ENCODE measurements around the gene NAV2.

The NAV2 gene

DNA sequence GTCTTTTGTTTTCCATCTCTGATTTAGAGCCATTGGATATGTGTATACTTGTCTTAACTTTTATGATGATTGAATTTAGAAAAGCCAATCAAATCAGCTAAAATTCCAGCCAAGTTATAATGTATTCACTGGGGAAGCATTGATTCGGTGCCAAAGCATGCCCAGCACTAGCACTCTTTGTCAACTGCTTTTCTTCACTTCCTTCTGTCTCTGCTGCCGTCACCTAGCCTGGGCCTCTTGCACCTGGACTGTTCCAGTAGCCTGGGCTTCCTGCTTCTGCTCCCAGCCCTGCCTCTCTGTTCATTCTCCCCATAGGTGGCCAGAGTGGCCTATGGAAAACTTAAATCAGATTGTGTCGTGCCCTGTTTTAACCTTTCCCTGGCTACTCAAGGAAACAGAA, 80.7 kb downstream of the NAV2 start:
- H3K4me3 ChIP-seq (ENCODE audit: low read length), result no peak overlapping the region
- DNase-seq (ENCODE audit: low read depth), result no peak
- TF ChIP-seq, protein P1, sequence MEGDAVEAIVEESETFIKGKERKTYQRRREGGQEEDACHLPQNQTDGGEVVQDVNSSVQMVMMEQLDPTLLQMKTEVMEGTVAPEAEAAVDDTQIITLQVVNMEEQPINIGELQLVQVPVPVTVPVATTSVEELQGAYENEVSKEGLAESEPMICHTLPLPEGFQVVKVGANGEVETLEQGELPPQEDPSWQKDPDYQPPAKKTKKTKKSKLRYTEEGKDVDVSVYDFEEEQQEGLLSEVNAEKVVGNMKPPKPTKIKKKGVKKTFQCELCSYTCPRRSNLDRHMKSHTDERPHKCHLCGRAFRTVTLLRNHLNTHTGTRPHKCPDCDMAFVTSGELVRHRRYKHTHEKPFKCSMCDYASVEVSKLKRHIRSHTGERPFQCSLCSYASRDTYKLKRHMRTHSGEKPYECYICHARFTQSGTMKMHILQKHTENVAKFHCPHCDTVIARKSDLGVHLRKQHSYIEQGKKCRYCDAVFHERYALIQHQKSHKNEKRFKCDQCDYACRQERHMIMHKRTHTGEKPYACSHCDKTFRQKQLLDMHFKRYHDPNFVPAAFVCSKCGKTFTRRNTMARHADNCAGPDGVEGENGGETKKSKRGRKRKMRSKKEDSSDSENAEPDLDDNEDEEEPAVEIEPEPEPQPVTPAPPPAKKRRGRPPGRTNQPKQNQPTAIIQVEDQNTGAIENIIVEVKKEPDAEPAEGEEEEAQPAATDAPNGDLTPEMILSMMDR (conservative IDR thresholded peaks at IDR 0.05; ENCODE audit: low read length), result no peak

DNA sequence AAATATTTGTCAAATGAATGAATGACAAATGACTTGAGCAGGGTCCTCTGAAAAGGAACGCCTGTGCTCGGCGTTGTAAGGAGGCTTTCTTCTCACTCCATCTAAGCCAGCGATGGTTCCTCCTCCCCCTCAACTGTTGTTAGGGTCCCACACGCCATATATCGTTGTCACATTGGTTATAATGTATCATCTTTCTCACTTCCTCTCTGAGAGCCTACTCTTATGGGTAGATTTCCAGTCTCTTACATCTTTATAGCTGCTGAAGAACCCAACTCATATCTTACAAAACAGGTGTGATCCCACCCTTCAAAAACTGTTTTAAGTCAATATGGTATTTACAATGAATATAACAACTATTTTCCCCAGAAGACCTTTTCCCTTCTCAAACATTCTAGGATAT, 81.5 kb downstream of the NAV2 start:
- DNase-seq (ENCODE audit: low read depth), result no peak
- no peak overlapping the region for H3K4me3 ChIP-seq (ENCODE audit: low read length)
- TF ChIP-seq, protein P1 (conservative IDR thresholded peaks at IDR 0.05; ENCODE audit: low read length), result no peak

DNA sequence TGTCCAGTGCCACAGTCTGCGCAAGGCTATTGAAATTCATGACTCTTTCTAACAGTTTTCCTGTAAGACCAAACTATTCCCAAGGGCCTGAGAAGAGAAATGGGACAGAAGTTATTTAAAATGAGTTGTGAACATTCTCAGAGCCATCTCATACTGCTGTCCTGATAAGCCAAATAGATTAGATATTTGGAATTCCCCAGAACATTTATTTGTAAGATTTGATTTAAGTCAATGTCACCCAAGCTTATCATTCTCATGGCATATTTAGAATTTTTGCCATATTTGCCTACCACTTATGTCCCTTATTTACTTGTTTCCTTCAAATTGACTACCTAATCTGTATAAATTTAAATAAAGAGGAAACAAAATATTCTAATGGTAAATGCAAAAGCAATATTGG, 82.4 kb downstream of the NAV2 start:
- no peak overlapping the region for H3K4me3 ChIP-seq (ENCODE audit: low read length)
- TF ChIP-seq, protein P1 (conservative IDR thresholded peaks at IDR 0.05; ENCODE audit: low read length), result no peak
- DNase-seq (ENCODE audit: low read depth), result no peak

DNA sequence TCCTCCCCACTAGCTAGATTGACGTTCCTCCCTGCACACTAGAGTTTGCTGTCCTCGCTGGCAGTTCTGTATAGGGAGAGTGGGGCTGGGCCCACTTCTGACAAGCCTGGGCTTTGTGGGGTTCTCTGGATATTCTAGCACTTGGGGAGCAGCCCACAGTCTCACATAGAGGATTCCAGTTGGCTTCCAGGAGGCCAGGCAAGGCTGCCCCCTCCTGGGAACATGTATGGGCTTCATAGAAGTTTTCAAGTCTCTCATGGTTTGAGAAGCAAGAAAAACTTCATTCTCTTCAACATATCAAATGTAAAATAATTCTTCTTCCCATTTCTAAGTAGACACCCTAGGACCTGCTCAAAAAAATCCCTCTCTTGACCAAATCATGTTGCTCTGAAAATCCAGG, 87.5 kb downstream of the NAV2 start:
- no peak for DNase-seq (ENCODE audit: low read depth)
- H3K4me3 ChIP-seq (ENCODE audit: low read length), result no peak overlapping the region
- TF ChIP-seq, protein P1 (conservative IDR thresholded peaks at IDR 0.05; ENCODE audit: low read length), result peak; percentile 43

DNA sequence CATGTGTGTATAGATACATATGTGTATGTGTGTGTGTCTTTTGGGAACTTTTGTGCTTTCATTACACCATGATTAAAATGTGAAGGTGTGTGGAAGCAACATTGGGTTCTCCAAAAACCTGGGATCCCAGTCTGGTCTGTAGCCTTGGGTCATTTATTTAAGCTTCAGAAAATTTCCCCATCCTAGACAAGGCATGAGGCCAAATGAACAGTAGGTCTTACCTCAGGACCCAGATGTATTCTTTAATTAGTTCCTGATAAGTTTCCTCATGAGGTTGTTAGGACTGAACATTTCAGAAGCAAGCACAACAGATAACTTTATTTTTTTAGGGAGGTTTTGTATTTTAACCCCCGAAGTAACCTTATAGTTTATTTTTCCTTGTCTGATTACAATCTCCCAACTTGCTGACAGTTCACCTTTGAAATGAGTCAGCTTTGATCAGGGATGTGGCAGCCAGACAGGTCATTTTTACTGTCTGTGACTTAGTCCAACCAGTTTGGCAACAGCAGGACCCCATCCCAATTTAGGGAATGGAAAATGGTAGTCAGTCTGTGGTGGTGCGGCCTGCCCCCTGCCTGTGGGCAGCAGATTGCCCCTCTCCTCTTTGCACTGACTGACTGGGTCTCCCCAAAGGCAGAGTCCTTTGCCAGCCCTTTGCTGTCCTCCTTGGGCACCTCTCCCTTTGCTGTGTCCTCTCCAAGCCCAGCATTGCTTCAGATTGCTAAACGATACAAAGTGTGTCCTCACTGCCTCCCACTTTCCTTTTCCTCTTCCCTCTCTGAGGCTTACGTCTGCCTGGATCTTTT, 88.3 kb downstream of the NAV2 start:
- TF ChIP-seq, protein P1 (conservative IDR thresholded peaks at IDR 0.05; ENCODE audit: low read length), result 0 out of 2 replicates have a peak, but pooled peaks have one; percentile 6
- DNase-seq (ENCODE audit: low read depth), result peak; percentile 51

DNA sequence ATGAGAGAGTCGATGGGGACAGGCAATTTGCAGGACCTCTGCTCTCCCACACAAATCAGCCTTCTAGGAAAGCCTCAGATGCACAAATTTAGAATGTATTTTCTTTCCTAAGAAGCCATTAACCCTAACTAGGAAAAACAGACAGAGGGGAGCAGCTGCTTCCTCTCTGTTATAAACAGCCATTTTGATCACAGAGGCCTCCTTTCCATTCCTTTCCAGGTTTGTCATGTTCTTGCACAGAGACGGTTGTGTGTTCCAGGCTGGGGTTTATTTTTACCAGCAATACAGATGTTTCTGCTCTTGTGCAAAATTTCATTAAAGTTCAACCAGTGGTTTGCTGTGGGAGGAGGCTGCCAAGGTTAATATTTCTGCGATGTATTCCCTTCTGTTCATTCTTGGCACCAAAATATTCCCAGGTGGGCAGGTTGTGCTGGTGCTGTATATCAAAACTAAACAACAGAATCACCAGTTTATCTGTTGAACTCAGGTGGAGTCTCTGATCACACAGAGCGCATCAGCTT, 90.2 kb downstream of the NAV2 start:
- TF ChIP-seq, protein P1 (conservative IDR thresholded peaks at IDR 0.05; ENCODE audit: low read length), result no peak
- H3K4me3 ChIP-seq (ENCODE audit: low read length), result no peak overlapping the region
- DNase-seq (ENCODE audit: low read depth), result no peak

More for the DNA sequence above, 88.3 kb downstream of the NAV2 start:
- no peak overlapping the region for H3K4me3 ChIP-seq (ENCODE audit: low read length)

DNA sequence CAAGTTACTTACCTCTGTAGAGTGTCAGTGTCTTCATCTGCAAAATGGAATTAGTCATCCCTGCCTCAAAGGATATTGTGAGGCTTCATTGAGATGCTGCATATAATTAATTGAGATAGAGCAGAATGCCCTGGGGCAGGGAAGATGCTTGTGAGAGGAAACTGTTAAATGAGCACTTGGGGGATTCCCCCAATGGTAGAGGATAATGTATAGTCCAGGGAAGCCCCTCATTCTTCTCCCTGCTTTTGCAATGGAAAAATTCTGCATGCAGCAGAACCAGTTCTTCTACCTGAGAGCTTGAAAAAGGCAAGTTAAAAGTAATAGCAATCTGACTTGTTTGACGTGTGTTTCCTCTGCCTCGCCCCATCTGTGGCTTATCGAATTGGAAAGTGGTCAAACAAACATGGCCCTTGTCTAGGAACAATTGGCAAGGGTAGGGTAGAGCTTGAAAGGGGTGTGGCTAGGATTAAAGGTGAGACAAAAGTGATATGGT, 90.9 kb downstream of the NAV2 start:
- no peak overlapping the region for H3K4me3 ChIP-seq (ENCODE audit: low read length)
- no peak for DNase-seq (ENCODE audit: low read depth)
- TF ChIP-seq, protein P1 (conservative IDR thresholded peaks at IDR 0.05; ENCODE audit: low read length), result no peak
